Germinal center (tissue), 1 donor: Measurements from ENCODE around the gene CERS6.

Source experiments
- DNase-seq: peaks from one replicate; pipeline ENCODE4 v3.0.0; 2012; ENCODE audit warnings: mixed read lengths, low spot score

CERS6 gene

GRCh38 chr2:168801961-168802858 is 346.1 kb downstream of the CERS6 start, which contains the start of gene NOSTRIN:
Gene NOSTRIN, plus strand, starts transcription at chr2:168802637. Its CDS starts 10 bp downstream, at chr2:168802647.
- no peak for DNase-seq

GRCh38 chr2:168802859-168803725 is 347.0 kb downstream of the CERS6 start:
- no peak for DNase-seq

- DNase-seq = no peak
Measured at GRCh38 chr2:168804214-168804613, 348.1 kb downstream of the CERS6 start.

- no peak for DNase-seq
Measured at GRCh38 chr2:168805615-168806014, 349.5 kb downstream of the CERS6 start.

- DNase-seq = no peak
Measured at GRCh38 chr2:168809537-168809936, 353.5 kb downstream of the CERS6 start.

GRCh38 chr2:168810235-168810634 is 354.2 kb downstream of the CERS6 start:
- no peak for DNase-seq

- no peak for DNase-seq
Measured at GRCh38 chr2:168811696-168812095, 355.6 kb downstream of the CERS6 start.

GRCh38 chr2:168814046-168814445 is 358.0 kb downstream of the CERS6 start:
- no peak for DNase-seq

GRCh38 chr2:168814939-168815907 is 359.2 kb downstream of the CERS6 start:
- no peak for DNase-seq

GRCh38 chr2:168816369-168816768 is 360.3 kb downstream of the CERS6 start:
- no peak for DNase-seq

- DNase-seq = no peak
Measured at GRCh38 chr2:168819050-168819715, 363.1 kb downstream of the CERS6 start.

GRCh38 chr2:168819829-168820489 is 363.9 kb downstream of the CERS6 start:
- no peak for DNase-seq

- DNase-seq = no peak
Measured at GRCh38 chr2:168821577-168821976, 365.5 kb downstream of the CERS6 start.

GRCh38 chr2:168821992-168822391 is 365.9 kb downstream of the CERS6 start:
- no peak for DNase-seq
